Cardiac fibroblast (primary cell): Measurements from ENCODE around the gene SBK2.

Source experiments
- DNase-seq, 2 donors: peaks; one replicate each; pipeline versions ENCODE4 v3.0.0 to v3.0.0-alpha.2; 2010; ENCODE audit warnings: low read depth in 2 of 2
- H3K4me3 ChIP-seq, 2 donors: replicated peaks in 1 of 2; 1 replicate in 1 of 2; 2 replicates in 1 of 2; pipeline ENCODE4 v1.5.1; 2011; ENCODE audit warnings: low read depth in 2 of 2, low read length in 2 of 2, mild to moderate bottlenecking in 2 of 2, moderate library complexity in 1 of 2
- TF ChIP-seq, protein P1 (sequence below): IDR thresholded peaks from one replicate; pipeline ENCODE4 v1.5.1; 2011; ENCODE audit warnings: low read depth, mild to moderate bottlenecking, low read length, inconsistent platforms

The SBK2 gene

DNA sequence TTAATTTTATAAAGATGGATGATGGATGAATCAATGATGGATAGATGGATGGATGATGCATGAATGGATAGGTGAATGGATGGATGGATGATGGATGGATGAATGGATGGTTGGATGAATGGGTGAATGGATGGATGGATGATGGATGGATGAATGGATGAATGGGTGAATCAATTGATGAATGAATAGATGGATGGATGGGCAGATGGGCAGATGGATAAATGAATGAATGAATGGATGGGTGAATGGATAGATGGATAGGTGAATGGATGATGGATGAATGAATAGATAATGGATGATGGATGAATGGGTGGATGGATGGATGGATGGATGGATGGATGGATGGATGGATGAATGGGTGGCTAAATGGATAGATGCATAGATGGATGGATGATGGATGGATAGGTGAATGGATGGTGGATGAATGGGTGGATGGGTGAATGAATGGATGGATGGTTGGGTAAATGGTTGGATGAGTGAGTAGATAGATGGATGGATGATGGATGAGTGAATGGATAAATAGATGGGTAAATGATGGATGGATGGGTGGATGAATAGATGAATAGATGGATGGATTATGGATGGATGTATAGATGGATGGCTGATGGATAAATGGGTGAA, 30.9 kb upstream of the SBK2 start:
- no peak for DNase-seq
- TF ChIP-seq, protein P1, sequence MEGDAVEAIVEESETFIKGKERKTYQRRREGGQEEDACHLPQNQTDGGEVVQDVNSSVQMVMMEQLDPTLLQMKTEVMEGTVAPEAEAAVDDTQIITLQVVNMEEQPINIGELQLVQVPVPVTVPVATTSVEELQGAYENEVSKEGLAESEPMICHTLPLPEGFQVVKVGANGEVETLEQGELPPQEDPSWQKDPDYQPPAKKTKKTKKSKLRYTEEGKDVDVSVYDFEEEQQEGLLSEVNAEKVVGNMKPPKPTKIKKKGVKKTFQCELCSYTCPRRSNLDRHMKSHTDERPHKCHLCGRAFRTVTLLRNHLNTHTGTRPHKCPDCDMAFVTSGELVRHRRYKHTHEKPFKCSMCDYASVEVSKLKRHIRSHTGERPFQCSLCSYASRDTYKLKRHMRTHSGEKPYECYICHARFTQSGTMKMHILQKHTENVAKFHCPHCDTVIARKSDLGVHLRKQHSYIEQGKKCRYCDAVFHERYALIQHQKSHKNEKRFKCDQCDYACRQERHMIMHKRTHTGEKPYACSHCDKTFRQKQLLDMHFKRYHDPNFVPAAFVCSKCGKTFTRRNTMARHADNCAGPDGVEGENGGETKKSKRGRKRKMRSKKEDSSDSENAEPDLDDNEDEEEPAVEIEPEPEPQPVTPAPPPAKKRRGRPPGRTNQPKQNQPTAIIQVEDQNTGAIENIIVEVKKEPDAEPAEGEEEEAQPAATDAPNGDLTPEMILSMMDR, result no peak
- H3K4me3 ChIP-seq, result no peak overlapping the region

DNA sequence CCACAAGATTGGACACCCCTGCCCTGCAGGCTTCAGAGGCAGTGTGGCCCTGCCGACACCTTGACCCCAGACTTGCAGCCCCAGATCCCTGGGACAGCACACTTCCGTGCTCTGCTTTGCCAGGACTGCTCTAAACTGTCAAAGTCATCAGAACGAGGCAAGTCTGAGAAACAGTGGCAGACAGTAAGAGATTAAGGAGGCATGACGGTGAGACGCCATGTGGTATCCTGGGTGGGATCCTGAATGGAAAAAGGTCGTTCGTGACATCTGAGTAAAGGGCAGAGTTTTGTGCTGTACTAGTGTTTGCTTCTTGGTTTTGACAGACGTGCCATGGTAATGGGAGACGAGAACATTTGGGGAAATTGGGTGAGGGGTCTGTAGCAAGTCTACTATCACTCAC, 29.9 kb upstream of the SBK2 start:
- no peak overlapping the region for H3K4me3 ChIP-seq
- TF ChIP-seq, protein P1, result no peak
- no peak for DNase-seq

DNA sequence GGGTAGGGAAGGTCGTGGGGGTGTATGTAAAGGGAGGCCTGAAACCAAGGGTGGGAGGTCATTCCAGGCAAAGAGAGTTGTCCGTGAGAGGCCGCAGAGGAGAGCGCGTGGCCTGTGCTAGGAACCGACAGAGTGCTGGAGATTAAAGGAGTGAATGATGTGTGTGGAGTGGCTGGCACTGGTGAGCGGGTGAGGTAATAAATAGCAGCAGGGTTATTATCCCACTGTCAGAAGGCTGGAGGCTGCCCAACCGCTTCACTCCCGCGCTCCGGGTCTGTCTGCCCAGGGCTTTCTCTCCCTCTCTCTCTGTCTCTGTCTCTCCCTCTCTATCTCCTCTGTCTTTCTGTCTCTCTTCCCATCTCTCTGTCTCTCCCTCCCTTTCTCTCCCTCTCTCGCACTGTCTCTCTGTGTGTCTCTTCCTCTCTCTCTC, 26.3 kb upstream of the SBK2 start:
- DNase-seq, result peak in 1 of 2 donors; percentile 70
- TF ChIP-seq, protein P1, result no peak
- H3K4me3 ChIP-seq, result no peak overlapping the region

DNA sequence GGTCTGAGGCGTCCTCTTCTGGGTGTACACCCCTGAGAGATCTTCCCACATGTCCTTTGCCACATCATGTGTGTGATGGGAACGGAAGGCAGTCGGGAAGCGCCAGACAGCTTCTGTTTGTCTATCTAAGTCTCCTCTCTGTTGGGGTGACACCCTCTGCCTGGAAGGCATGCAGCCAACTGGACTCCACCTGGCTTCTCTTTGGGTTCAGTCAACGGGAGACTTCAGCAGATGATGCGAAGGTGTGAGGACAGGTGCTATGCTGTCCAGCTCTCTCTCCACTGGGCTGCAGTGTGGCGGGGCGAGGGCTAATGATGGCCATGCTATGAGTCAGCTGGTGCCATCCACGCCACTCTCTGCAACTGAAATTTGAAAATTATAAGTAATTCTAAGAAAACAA, 22.8 kb upstream of the SBK2 start:
- TF ChIP-seq, protein P1, result no peak
- H3K4me3 ChIP-seq, result no peak overlapping the region
- no peak for DNase-seq

DNA sequence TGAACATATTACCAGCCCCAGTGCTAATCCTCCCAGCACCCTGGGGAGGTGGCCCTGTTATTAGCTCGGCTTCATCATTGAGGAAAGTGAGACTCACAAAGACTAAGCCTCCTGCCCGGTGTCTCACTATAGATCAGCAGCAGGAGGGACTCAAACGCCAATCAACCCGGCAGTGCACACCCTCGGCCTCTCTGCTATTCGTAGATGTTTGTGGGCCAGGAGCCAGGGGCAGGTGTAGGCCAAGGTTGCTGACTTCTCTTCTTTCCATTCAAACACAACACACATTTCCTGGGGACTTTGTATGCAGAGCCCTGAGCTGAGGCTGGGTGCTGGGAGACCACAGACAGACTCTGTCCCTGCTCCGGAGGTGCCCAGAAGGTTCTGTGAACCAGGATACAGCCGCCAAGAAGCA, 17.8 kb upstream of the SBK2 start:
- H3K4me3 ChIP-seq, result no peak overlapping the region
- TF ChIP-seq, protein P1, result no peak
- no peak for DNase-seq

GRCh38 chr19:55554302-55554701, 17.4 kb upstream of the SBK2 start:
- no peak for DNase-seq
- no peak overlapping the region for H3K4me3 ChIP-seq
- TF ChIP-seq, protein P1, result no peak
